ENCODE results near the gene SLC26A4.
"Not testable (repeated sequence)": the region's sequence is repeated elsewhere in the genome, so short reads cannot be mapped to it uniquely, and the experiment has no call there.

SLC26A4 gene

GRCh38 chr7:107660381-107661080 lies at the start of gene SLC26A4:
SLC26A4 (plus strand) TSS chr7:107660828; CDS start chr7:107661642, 814 bp downstream.
- peak; percentile 71 for DNase-seq

DNA sequence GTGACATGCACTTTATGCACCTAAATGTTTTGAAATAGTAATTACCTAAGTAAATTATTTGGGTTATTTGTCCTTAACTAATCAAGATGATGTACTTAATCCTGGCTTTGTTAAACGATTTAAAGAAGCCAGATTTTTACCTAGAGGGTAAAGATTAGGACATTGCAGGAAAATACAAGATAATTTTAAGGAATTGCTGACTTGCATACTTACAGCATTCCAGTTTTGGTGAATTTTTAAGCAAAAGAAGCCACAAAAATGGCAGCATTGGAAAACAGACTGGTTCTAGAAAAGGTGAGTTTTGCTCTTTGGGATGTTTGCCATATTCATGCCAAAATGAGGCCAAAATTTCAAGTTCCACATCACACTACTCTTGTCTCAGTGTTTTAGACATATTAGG lies 47.2 kb upstream of the SLC26A4 start:
- DNase-seq: no peak

GRCh38 chr7:107613948-107614347 lies 46.7 kb upstream of the SLC26A4 start:
- DNase-seq: no peak

GRCh38 chr7:107614425-107614824 lies 46.2 kb upstream of the SLC26A4 start:
- DNase-seq: no peak

- DNase-seq: no peak
Observed at GRCh38 chr7:107615910-107616680, 44.5 kb upstream of the SLC26A4 start.

- no peak for DNase-seq
Observed at GRCh38 chr7:107622429-107622828, 38.2 kb upstream of the SLC26A4 start.

DNA sequence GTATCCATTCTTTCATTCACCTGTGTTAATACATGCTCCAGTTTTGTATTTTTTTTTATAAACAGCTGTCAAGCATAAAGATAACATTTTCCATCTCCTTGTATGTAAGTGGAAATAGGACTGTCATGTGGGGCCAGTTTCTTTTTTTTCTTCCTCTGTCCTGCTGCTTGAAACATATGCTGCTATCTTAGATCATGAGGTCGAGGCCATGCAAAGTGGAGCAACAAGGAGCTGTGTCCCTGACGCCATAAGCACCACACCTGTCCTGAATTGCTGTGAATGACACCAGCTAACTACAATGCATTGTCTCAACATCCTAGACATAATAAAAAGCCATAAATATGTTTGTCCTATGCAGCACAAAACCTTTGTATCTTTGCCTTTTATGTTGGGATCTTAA lies 37.7 kb upstream of the SLC26A4 start:
- no peak for DNase-seq

GRCh38 chr7:107627002-107627401 lies 33.6 kb upstream of the SLC26A4 start:
- no peak for DNase-seq

GRCh38 chr7:107628461-107629064 lies 32.1 kb upstream of the SLC26A4 start:
- DNase-seq: no peak

DNA sequence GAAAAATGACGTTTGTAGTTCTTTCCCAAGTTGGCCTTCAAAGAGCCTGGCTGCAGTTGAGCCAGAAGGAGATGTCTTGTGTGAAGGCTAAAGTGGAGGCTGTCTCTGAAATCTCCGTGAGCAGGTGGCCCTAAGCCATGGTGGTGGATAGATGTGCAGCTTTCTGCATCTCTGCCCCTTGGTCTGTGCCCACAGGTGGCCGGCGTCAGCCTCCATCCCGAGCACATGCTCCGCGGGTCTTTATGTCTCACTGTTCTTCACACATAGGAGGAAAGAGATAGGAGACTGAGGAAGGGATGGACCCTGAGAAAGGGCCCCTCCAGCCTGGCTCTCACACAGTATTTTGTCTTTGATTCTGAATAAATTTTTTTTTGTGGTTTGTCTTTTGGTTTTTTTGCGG lies 30.3 kb upstream of the SLC26A4 start:
- DNase-seq: no peak

GRCh38 chr7:107631588-107632491 lies 28.8 kb upstream of the SLC26A4 start:
- no peak for DNase-seq

DNA sequence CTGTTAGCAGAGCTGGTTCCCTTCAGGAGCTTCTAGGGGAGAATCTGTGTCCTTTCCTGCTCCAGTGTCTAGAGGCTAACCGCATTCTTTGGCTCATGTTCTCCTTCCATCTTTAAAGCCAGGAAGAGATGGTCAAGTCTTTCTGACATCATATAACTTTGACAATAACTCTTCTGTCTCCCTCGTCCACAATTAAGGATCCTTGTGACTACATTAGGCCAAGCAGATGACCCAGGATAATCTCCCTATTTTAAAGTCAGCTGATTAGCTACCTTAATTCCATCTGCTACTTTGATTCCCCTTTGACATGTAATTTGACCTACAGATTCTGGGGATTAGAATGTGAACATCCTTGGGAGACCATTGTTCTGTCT lies 28.1 kb upstream of the SLC26A4 start:
- no peak for DNase-seq

- DNase-seq: no peak
Observed at GRCh38 chr7:107638594-107638993, 22.0 kb upstream of the SLC26A4 start.

GRCh38 chr7:107639070-107639469 lies 21.6 kb upstream of the SLC26A4 start:
- not testable (repeated sequence) for DNase-seq

DNA sequence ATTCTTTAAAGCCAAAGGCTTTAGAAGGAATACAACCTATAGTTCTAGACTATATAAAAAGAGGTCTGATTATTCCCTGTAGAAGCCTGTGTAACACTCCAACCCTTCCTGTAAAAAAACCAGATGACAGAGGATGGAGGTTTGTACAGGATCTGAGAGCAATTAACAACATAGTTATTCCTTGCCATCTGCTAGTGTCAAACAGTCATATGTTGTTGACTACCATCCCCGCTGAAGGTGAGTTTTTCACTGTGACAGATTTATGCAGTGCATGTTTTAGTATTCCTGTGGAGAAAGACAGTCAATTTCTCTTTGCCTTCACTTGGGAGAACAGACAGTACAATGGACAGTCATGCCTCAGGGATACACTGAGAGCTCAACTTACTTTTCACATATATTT lies 19.0 kb upstream of the SLC26A4 start:
- no peak for DNase-seq

DNA sequence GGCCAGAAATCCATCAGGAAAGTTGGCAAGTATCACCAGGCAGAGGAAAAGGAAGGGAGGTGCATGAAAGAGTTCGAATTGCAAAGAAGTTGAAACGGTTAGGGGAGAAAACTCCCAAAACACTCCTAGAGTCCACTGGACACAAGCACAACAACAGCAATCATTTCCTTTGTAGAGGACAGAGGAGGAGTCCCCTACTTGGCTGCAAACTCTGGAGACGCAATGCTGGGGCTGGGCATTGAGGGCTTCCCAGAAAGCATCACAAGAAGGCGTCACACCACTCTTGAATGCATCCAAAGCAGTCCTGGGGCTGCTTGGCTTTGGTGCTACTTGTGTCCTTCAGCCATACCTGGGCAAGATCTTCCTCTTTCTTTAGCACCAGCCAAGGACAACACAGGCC lies 18.1 kb upstream of the SLC26A4 start:
- no peak for DNase-seq

DNA sequence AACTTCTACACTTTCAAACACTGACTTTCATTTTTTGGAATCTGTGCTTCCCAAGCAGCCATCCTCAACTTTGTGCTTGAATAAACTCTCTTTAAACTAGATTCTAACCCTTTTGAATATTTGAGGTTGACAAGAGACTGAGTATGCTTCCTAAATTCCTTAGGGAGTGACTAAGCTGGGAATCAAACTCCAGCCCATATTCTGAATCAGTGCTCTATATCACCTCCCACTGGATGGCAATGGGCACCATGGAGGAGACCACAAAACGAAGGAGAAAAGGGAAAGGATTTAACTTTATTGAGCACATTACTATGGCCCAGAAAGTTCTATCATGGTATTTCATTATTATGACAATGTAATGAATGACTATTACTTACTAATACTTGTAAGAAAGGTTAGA lies 17.2 kb upstream of the SLC26A4 start:
- no peak for DNase-seq

- DNase-seq: no peak
Observed at GRCh38 chr7:107643938-107644308, 16.7 kb upstream of the SLC26A4 start.

DNA sequence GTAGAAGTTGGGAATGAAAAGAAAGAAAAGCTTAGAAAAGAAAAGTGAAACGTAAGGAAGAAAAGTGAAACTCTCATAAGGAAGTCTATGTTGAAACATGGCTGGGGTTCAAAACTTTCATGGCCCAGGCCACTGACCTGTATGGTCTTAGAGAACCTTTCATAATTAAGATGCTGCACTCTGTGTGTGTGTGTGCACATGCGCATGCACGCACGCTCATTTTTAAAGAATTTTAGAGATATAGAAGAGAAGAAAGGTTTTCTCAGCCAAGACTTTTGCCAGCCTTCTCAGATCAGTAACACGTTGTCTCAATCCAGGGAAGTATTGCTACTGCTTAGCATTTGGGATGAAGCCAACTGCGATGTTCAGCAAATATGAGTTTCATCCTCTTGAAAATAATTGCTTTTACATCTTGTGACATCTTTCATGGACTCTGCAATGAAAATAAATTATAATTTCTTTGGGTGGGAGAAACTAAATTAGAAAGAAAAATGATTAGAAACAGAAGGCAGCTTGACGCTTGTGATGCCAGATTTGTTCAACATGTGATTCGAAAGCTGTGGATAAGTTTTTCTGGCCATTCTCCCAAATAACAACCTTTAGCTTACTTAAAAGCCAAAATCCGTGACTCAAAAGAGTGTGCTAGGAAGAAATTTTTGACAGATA lies 16.2 kb upstream of the SLC26A4 start:
- DNase-seq: no peak

DNA sequence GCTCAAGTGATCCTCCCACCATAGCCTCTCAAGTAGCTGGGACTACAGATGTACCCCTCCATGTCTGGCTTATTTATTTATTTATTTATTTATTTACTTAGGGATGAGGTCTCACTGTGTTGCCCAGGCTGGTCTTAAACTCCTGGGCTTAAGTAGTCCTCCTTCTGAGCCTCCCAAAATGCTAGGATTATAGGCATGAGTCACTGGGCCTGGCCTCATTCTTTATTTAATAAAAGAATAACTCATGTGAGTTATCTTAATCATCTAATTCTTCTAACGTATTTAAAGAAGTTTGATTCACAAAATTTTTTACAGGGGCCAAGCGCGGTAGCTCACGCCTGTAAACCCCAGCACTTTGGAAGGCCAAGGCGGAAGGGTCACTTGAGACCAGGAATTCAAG lies 8.0 kb upstream of the SLC26A4 start:
- DNase-seq: no peak

DNA sequence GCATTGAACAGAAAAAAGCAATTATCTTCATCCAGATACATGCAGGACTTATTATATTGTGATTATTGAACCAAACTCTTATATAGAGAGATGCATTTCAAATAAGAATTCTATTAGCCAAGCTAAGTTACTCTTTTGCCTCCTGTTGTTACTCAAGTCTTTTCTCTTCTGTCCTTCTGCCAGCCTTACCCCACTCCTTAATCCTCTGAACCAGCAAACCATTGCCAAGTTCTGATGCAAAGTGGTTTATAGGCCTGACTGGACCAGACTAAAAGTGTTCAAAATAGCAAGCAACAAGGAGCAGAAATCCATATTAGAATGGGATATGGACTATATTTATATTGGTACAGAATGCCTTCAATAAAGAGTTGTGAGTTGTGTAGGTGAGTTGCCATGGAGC lies 2.2 kb upstream of the SLC26A4 start:
- no peak for DNase-seq

DNA sequence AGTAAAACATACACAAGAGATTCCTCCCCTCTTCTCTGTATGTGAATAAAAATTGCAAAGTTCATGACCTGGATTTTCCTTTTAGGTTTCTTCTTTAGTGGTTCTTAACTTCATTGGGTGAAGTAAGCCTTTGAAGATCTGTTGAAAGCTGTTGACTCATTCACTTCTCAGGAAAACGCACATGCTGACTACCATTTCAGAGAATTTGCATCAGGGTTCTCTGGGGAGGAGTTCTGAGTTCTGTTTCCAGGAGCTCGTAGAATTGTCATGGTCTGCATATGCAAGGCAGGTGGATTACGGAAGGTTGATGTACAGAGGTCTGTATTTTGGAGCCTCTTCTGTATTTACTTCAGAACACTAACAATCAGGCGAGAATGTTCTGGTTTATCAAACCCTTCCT lies 962 bp upstream of the SLC26A4 start:
- peak; percentile 67 for DNase-seq
